Liver (tissue), 9 donors: ENCODE data around the gene CEP250. TPM values are rescaled to one million over a fixed set of nuclear protein-coding genes. Genes with fewer than 3 reads are reported as not detected.

Experiments
- DNase-seq: peaks from one replicate; pipeline ENCODE4 v3.0.0-alpha.2; 2017; ENCODE audit warnings: low spot score
- H3K27ac ChIP-seq, 2 donors: one replicate each; pipeline ENCODE4 v1.7.0; 2013; ENCODE audit warnings: inconsistent platforms in 2 of 2, low read length in 2 of 2, control low read depth in 1 of 2, low read depth in 1 of 2, mild to moderate bottlenecking in 1 of 2
- H3K27me3 ChIP-seq, 4 donors: one replicate each; pipeline versions ENCODE4 v1.6.1 to v1.7.0; 2013; ENCODE audit warnings: low read length in 3 of 4, inconsistent platforms in 1 of 4, mild to moderate bottlenecking in 1 of 4, moderate library complexity in 1 of 4; ENCODE audit not compliant: control insufficient read depth in 4 of 4, insufficient read depth in 4 of 4
- H3K36me3 ChIP-seq, 4 donors: one replicate each; pipeline versions ENCODE4 v1.6.1 to v1.7.0; 2013; ENCODE audit warnings: low read length in 3 of 4, mild to moderate bottlenecking in 3 of 4, low read depth in 1 of 4, moderate library complexity in 1 of 4; ENCODE audit not compliant: control insufficient read depth in 4 of 4, insufficient read depth in 3 of 4
- H3K4me1 ChIP-seq, 4 donors: one replicate each; pipeline versions ENCODE4 v1.6.1 to v1.7.0; 2013; ENCODE audit warnings: low read length in 3 of 4, mild to moderate bottlenecking in 3 of 4, moderate library complexity in 1 of 4; ENCODE audit not compliant: control insufficient read depth in 4 of 4, insufficient read depth in 4 of 4
- H3K4me3 ChIP-seq, 3 donors: one replicate each; pipeline versions ENCODE4 v1.6.1 to v1.7.0; 2013; ENCODE audit warnings: low read length in 3 of 3, control low read depth in 1 of 3, low read depth in 1 of 3, mild to moderate bottlenecking in 1 of 3
- H3K9ac ChIP-seq, 2 donors: one replicate each; pipeline ENCODE4 v1.7.0; 2013; ENCODE audit warnings: low read length in 2 of 2, mild to moderate bottlenecking in 2 of 2, moderate library complexity in 2 of 2, control low read depth in 1 of 2, low read depth in 1 of 2
- H3K9me3 ChIP-seq, 4 donors: one replicate each; pipeline versions ENCODE4 v1.6.1 to v1.7.0; 2013; ENCODE audit warnings: low read length in 3 of 4; ENCODE audit not compliant: control insufficient read depth in 4 of 4
- EGR1 ChIP-seq, 2 donors: IDR thresholded peaks; 2 replicates each; pipeline ENCODE4 v1.6.1; 2016 to 2018; ENCODE audit warnings: antibody characterized with exemption in 2 of 2, low read depth in 2 of 2
- FOXA2 ChIP-seq: IDR thresholded peaks from 2 replicates; pipeline ENCODE4 v1.6.1; 2016; ENCODE audit warnings: antibody characterized with exemption
- GABPA ChIP-seq, 2 donors: IDR thresholded peaks in 1 of 2; conservative IDR thresholded peaks in 1 of 2; 2 replicates each; pipeline ENCODE4 v1.6.1; 2016; ENCODE audit warnings: antibody characterized with exemption in 2 of 2, mild to moderate bottlenecking in 1 of 2, moderate library complexity in 1 of 2
- HNF4A ChIP-seq, 2 donors: conservative IDR thresholded peaks; 2 replicates each; pipeline ENCODE4 v1.6.1; 2016; ENCODE audit warnings: antibody characterized with exemption in 2 of 2, mild to moderate bottlenecking in 2 of 2
- TAF1 ChIP-seq: conservative IDR thresholded peaks from 2 replicates; pipeline ENCODE4 v1.6.1; 2016; ENCODE audit warnings: antibody characterized with exemption, mild to moderate bottlenecking
- YY1 ChIP-seq: IDR thresholded peaks from 2 replicates; pipeline ENCODE4 v1.6.1; 2016; ENCODE audit warnings: antibody characterized with exemption, mild to moderate bottlenecking
- whole genome bisulfite sequencing: extraction: QIAGEN DNeasy Blood & Tissue Kit; methylation state at CpG from one replicate; pipeline ENCODE4 v1.1.7; 2013; 5-methylcytosine and 5-hydroxymethylcytosine counted together
- polyA plus RNA-seq, 2 donors: library from polyadenylated mRNA; stranded (reverse) in 1 of 2; unstranded in 1 of 2; fragments of 200-250 nt in 1 of 2; fragments of >200 nt in 1 of 2; fragmentation: Nextera tagmentation in 1 of 2; extraction: Ambion mirVana in 1 of 2; gene quantifications; one replicate each; pipeline versions ENCODE4 v1.2.1 to v1.2.3, GENCODE V29; 2013 to 2015
- total RNA-seq, 2 donors: library from RNA; depleted of rRNA; stranded (reverse); fragments of >200 nt; gene quantifications; one replicate each; pipeline ENCODE4 v1.2.3, GENCODE V29; 2014
- TF ChIP-seq, protein P1 (sequence below): IDR thresholded peaks from 2 replicates; pipeline ENCODE4 v1.6.1; 2016; ENCODE audit warnings: antibody characterized with exemption
- TF ChIP-seq, protein P2 (sequence below): IDR thresholded peaks from 2 replicates; pipeline ENCODE4 v1.6.1; 2016; ENCODE audit warnings: antibody characterized with exemption
- TF ChIP-seq, protein P3 (sequence below): fragments of 150-350 bp; IDR thresholded peaks from 2 replicates; pipeline ENCODE4 v1.5.1; 2017; ENCODE audit warnings: improper control_type of control experiment, low read depth, low read length; ENCODE audit not compliant: missing input control
- TF ChIP-seq, protein P4 (sequence below): IDR thresholded peaks from 2 replicates; pipeline ENCODE4 v1.6.1; 2016; ENCODE audit warnings: antibody characterized with exemption, mild to moderate bottlenecking
- donor health status: healthy.
- donor health status: healthy.
- donor health status: healthy.
- donor health status: healthy.
- donor health status: healthy.

Gene CEP250
- total and polyA plus RNA-seq, 4 donors: 3.4 to 13.3 (median 8.3) TPM

DNA sequence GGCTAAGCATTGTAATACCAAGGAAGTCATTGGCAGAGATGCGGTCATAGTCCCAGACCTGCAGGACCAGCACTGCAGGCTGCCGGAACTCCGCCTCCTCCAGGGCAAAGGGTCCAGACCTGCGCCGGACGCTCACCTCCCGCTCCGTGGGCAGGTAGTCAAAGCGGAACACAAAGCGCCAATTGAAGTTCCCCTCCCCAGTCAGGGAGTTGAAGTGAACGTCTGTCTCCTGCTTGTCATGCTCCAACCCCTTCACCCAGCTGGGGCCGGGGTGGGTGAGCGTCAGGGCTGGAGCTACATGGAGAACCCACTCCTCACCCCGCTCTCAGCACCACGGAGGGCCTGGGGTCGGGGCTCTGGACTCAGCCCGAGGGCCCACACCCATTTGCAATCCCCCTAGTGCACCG, 104.7 kb downstream of the CEP250 start:
- no peak overlapping the region for H3K4me3 ChIP-seq

DNA sequence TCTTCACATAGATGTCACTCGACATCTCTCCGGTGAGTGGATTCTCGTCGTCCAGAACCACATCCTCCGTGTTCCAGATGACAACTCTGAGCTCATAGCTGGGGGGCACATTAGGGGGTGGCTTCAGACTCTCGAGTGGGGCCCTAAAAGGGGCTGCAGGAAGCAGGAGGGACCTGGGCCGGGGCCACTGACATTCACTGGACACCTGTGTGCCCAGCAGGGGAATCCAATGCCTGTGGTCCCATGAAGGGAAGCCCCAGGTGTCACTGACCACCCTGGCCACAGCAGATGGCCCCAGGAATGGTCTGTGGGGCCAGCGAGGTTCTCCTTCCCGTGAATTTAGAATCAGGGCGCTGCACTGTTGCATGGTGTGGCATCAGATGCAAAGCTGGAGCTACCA, 105.1 kb downstream of the CEP250 start:
- H3K9ac ChIP-seq: no peak overlapping the region
- peaks cover 6 to 18% (median 15%) of the 10 kb centered on the region in 4 donors for H3K36me3 ChIP-seq
- H3K27ac ChIP-seq: no peak overlapping the region
- H3K9me3 ChIP-seq: no peaks in the 10 kb centered on the region
- no peaks in the 10 kb centered on the region for H3K4me1 ChIP-seq
- H3K27me3 ChIP-seq: no peaks in the 10 kb centered on the region
- 75% methylated on average over 10 of the region's 10 CpGs for WGBS
- no peak overlapping the region for H3K4me3 ChIP-seq
- DNase-seq: no peak
- TF ChIP-seq FOXA2 (no peak), YY1 (no peak), HNF4A (conservative IDR thresholded peaks at IDR 0.05) (no peak)
- TF ChIP-seq, protein P1, sequence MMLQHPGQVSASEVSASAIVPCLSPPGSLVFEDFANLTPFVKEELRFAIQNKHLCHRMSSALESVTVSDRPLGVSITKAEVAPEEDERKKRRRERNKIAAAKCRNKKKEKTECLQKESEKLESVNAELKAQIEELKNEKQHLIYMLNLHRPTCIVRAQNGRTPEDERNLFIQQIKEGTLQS: no peak
- TF ChIP-seq, protein P2, sequence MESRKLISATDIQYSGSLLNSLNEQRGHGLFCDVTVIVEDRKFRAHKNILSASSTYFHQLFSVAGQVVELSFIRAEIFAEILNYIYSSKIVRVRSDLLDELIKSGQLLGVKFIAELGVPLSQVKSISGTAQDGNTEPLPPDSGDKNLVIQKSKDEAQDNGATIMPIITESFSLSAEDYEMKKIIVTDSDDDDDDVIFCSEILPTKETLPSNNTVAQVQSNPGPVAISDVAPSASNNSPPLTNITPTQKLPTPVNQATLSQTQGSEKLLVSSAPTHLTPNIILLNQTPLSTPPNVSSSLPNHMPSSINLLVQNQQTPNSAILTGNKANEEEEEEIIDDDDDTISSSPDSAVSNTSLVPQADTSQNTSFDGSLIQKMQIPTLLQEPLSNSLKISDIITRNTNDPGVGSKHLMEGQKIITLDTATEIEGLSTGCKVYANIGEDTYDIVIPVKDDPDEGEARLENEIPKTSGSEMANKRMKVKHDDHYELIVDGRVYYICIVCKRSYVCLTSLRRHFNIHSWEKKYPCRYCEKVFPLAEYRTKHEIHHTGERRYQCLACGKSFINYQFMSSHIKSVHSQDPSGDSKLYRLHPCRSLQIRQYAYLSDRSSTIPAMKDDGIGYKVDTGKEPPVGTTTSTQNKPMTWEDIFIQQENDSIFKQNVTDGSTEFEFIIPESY: no peak
- TF ChIP-seq, protein P3, sequence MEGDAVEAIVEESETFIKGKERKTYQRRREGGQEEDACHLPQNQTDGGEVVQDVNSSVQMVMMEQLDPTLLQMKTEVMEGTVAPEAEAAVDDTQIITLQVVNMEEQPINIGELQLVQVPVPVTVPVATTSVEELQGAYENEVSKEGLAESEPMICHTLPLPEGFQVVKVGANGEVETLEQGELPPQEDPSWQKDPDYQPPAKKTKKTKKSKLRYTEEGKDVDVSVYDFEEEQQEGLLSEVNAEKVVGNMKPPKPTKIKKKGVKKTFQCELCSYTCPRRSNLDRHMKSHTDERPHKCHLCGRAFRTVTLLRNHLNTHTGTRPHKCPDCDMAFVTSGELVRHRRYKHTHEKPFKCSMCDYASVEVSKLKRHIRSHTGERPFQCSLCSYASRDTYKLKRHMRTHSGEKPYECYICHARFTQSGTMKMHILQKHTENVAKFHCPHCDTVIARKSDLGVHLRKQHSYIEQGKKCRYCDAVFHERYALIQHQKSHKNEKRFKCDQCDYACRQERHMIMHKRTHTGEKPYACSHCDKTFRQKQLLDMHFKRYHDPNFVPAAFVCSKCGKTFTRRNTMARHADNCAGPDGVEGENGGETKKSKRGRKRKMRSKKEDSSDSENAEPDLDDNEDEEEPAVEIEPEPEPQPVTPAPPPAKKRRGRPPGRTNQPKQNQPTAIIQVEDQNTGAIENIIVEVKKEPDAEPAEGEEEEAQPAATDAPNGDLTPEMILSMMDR: no peak

More for the DNA sequence above, 104.7 kb downstream of the CEP250 start:
- Histone ChIP-seq H3K27ac (no peak overlapping the region), H3K9me3 (no peaks in the 10 kb centered on the region), H3K9ac (no peak overlapping the region), H3K36me3 (peaks cover 6 to 21% (median 18%) of the 10 kb centered on the region in 4 donors), H3K4me1 (no peaks in the 10 kb centered on the region), H3K27me3 (no peaks in the 10 kb centered on the region)
- DNase-seq: no peak
- TF ChIP-seq FOXA2 (no peak), TAF1 (no peak), YY1 (no peak), EGR1 (IDR thresholded peaks at IDR 0.05; ENCODE audit: low read depth in 2 of 2) (no peak), GABPA (IDR thresholded peaks at IDR 0.05 in 1 of 2, conservative IDR thresholded peaks at IDR 0.05 in 1 of 2) (no peak)
- TF ChIP-seq, protein P1: no peak
- TF ChIP-seq, protein P2: no peak
- TF ChIP-seq, protein P4, sequence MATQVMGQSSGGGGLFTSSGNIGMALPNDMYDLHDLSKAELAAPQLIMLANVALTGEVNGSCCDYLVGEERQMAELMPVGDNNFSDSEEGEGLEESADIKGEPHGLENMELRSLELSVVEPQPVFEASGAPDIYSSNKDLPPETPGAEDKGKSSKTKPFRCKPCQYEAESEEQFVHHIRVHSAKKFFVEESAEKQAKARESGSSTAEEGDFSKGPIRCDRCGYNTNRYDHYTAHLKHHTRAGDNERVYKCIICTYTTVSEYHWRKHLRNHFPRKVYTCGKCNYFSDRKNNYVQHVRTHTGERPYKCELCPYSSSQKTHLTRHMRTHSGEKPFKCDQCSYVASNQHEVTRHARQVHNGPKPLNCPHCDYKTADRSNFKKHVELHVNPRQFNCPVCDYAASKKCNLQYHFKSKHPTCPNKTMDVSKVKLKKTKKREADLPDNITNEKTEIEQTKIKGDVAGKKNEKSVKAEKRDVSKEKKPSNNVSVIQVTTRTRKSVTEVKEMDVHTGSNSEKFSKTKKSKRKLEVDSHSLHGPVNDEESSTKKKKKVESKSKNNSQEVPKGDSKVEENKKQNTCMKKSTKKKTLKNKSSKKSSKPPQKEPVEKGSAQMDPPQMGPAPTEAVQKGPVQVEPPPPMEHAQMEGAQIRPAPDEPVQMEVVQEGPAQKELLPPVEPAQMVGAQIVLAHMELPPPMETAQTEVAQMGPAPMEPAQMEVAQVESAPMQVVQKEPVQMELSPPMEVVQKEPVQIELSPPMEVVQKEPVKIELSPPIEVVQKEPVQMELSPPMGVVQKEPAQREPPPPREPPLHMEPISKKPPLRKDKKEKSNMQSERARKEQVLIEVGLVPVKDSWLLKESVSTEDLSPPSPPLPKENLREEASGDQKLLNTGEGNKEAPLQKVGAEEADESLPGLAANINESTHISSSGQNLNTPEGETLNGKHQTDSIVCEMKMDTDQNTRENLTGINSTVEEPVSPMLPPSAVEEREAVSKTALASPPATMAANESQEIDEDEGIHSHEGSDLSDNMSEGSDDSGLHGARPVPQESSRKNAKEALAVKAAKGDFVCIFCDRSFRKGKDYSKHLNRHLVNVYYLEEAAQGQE: no peak
- TF ChIP-seq, protein P3: no peak
- 75% methylated on average over 18 of the region's 18 CpGs for WGBS
